ENCODE results near the gene NEGR1.

NEGR1 gene

DNA sequence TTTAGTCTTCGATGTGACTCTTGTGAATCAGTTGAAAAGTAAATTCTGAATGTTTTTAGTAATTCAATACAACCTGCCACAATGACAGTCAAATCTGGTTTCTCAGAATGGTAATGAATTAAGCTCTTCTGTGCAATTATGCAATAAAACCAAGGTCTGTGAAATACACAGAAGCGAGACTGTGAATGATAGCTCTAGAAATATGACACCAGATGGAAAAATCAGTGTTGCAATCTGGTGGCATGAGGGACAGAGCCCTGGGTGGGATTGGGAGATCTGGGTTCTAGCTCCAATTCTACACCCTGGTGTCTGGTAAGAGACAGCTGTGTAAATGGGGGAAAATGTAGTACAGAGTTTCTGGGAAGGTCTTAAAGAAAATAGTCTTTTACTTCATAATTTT, 615.1 kb downstream of the NEGR1 start:
- DNase-seq, result no peak

- DNase-seq, result no peak
Measured at GRCh38 chr1:71666609-71667008, 615.7 kb downstream of the NEGR1 start.

DNA sequence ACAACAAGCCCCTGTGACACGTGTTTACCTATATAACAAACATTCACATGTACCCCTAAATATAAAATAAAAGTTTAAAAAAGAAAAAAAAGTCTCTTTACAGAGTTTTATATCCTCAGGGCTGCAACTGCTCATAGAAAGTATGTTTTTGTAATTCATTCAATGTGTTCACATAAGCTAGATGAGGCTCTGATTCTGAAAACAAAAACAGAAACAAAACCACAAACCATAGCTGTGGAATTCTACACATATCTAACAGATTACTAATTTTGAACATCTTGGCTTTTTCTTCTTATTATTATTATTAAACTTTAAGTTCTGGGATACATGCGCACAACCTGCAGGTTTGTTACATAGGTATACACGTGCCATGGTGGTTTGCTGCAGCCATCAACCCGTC, 621.9 kb downstream of the NEGR1 start:
- DNase-seq, result no peak

GRCh38 chr1:71657891-71658679, 624.3 kb downstream of the NEGR1 start:
- no peak for DNase-seq

- no peak for DNase-seq
Measured at GRCh38 chr1:71656902-71657301, 625.4 kb downstream of the NEGR1 start.

DNA sequence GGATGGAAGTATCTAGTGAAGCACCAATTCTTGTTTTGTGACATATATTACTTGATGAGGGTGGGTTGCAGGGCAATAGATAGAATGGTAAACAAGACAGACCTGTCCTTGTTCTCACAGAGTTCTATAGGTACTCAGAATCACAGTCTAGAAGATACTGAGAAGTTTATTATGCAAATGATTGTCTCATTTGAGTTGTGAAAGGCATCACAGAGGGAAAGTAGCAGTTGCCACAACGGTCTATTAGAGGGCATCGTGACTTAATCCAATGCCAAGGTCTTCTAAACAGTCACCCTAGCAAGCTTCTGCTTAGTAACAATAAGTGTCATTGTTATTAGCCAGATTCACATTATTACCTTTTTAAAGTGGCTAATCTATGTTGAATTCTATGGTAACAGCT, 626.7 kb downstream of the NEGR1 start:
- no peak for DNase-seq

DNA sequence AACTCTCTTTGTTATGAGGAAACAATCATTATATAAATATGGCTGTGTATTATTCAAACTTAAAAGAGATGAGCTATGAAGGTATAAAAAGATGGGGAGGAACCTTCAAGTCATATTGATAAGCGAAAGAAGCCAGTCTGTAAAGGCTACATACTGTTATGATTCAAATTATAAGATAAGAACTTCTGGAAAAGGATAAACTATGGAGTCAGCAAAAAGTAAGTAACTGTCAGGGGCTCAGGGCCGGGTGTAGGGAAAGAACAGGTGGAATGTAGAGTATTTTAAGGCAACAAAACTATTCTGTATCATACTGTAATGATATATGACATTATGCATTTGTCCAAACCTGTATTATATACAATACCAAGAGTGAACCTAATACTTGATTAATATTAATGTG, 628.4 kb downstream of the NEGR1 start:
- DNase-seq, result no peak

- no peak for DNase-seq
Measured at GRCh38 chr1:71651214-71651613, 631.1 kb downstream of the NEGR1 start.

- no peak for DNase-seq
Measured at GRCh38 chr1:71650119-71650518, 632.2 kb downstream of the NEGR1 start.

GRCh38 chr1:71649608-71650007, 632.7 kb downstream of the NEGR1 start:
- DNase-seq, result no peak

DNA sequence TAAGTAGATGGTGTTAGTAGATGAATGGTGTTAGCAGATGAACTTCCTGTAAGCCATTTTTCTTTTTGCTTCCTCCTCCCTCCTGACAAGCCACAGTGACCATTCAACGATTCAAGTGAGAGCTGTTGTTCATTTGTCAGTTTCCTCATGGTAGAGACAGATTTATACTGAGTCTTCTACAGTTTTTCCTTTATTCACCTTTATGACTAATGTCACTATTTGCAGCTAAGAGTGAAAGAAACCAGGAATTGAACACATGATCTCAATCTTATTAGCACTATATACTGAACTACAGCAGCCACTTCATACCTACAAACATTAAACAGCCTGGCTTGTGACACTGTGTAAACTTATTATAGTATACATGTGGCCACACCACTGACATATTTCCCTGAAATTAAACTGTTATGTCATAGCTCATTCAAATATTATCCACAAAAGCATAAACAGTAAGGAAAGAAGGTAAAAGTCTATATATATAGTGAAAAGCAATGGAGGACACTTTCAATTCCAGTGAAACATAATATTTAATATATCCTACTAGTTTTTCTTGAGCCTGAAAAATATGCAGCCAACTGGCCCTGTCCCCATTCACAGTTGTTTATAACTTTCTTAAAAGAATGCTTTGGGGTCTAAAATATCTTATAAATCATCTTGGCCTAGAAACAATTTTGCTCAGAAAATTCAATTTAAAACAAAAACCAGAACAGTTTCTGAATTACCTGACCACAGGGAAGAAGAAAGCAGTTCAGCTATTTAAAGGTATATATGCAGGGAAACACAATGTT, 634.6 kb downstream of the NEGR1 start:
- no peak for DNase-seq

DNA sequence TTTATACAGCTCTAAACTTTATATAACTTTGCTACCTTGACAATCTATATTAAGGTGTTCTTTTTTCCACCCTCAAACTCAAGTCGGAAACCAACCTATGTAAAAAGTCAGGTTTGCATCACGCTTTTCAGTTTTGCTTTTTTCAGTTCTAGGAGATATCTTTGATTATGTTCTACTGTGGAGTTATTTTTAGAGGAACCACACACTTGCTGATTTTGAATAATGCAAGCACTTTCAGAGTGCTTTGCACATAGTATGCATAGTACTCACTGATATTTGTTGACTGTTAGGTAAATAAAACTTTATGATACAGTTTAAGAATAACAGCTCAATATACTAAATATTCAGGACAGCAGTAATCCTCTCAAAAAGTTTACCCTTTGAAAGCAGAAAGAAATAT, 637.3 kb downstream of the NEGR1 start:
- no peak for DNase-seq

GRCh38 chr1:71641903-71642302, 640.4 kb downstream of the NEGR1 start:
- DNase-seq, result no peak

- no peak for DNase-seq
Measured at GRCh38 chr1:71640998-71641397, 641.3 kb downstream of the NEGR1 start.

DNA sequence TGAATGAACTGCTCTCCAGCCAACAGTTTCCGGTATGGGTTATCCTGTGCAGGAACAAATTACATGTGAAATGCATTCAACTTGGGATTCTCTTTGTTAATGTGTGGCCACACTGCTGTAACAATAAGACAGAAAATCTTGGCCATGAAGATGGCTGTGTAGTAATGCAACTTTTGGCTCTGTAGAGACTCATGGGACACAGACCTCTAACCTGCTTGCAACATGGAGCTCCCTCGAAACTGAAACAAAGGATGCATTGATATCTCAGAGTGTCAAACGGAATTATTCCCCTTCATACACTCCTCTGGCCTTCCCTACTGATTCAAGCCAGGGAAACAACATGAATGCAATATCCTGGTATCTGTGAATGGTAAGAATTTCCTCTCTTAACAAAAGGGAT, 642.2 kb downstream of the NEGR1 start:
- no peak for DNase-seq

- DNase-seq, result no peak
Measured at GRCh38 chr1:71638081-71638766, 644.1 kb downstream of the NEGR1 start.

DNA sequence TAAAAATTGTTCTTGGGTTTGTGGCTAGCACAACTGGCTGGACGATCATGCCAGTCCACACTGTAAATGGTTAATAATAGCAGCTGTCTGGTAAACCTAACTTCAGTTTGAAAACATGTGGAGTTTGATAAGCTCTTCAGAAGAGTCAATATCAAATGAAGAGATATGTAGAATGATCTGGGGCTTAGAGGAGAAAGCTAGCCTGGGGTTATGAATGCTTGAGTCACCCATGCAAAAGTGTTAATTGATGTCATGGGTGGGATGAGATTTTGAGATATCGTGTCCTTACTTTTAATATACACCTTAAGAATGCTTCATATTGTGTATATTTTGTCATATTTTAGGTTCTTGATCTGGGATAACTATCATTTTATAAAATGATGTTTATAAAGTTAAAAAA, 646.8 kb downstream of the NEGR1 start:
- DNase-seq, result no peak

- no peak for DNase-seq
Measured at GRCh38 chr1:71634159-71634558, 648.2 kb downstream of the NEGR1 start.

DNA sequence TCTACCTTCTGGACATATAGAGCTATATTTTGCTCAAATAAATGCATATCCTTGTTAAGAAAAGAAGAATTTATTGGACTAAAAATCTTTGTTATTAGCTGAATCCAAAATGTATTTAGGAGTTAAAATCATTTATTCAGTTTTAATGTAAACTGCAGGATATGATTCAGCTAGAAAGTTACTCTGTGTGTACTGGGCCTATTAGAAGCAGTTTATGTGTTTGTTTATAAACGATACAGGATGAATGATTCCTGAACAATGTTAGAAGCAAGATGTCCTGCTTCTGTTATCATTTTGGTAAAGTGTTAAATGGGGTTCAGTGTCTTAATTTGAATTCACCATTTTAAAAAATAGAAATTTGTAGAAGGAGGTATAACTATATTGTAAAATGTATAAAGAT, 652.3 kb downstream of the NEGR1 start:
- no peak for DNase-seq

GRCh38 chr1:71625004-71625403, 657.3 kb downstream of the NEGR1 start:
- no peak for DNase-seq

- no peak for DNase-seq
Measured at GRCh38 chr1:71623888-71624287, 658.5 kb downstream of the NEGR1 start.

DNA sequence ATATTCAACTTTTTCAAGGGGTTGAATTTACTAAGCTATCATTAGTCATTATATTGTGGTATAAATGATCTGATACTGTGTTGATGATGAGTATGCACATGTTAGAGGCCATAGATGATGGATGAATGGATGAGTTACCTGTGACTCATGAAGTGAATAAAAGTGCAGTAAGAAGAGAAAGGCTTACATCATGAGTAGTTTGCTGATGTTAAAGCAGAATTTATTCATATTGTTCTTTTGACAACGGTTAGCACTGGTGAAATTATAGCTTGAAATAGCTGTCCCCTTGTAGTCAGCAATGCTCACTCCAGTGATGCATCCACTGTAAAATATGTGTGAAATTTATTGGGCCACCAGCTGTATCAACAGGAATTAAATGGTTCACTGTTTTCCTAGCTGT, 660.6 kb downstream of the NEGR1 start:
- no peak for DNase-seq

DNA sequence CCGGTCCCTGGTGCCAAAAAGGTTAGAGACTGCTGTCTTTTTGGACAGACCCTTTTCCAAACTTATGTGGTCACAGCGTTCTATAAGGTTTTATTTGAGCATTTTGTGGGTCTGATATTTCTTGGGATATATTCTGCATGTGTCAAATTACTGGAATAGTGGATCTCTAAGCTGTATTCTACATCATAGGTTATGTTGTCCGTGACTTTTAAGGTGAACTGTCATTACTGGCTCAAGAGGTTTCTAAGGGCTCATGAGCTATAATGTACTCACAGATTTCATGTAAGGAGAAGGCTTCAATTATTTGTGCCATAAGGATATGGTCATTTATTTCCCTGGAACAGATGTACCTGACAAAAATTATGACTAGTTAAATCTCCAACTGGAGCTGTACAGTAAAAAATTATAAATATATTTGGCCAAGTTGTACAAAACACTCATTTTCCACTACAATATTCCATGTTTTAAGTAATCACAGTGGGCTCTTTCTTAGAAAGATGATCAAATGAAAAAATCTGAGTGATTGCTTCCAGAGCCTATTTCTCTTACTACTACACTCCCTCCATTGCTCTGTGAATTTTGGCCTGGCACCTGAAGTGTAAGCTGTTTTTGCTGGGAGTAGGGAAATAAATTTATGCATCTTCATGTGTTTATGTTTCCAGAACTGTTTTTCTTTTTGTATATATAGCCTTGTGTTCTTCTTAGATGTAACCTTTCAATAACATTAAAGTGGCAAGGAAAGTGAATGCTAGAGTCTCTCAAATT, 663.4 kb downstream of the NEGR1 start:
- DNase-seq, result no peak
